ENCODE results near the gene MEIS2.

DNA sequence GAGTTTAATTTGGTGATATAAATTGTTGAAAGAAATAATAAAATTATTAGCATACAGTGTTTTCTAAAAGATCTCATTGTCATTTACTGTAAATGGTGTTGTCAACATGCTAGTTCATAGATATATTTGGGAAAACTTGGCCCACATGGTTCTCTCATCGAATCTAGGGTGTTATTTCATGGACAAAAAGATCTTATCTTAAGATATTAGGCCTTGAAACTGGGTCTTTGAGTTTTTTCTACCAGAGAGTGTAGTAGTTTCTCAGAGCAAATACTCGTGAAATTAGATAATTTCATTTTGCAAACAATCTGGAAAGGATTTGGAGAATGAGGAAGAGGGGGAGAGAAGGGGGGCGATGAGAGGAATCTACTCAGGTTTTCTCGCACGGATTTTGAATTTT lies 107.9 kb downstream of the MEIS2 start:
- no peak for TF ChIP-seq CTCF (CRISPR knock-in tag; IDR thresholded peaks at IDR 0.05)
- TF ChIP-seq ZNF317 (CRISPR knock-in tag; IDR thresholded peaks at IDR 0.05): no peak
- TF ChIP-seq POLR2G (IDR thresholded peaks at IDR 0.05; ENCODE audit: low read depth, low read length): no peak
- TF ChIP-seq ZKSCAN1 (IDR thresholded peaks at IDR 0.05; ENCODE audit: low read length): no peak
- TF ChIP-seq, protein P1, sequence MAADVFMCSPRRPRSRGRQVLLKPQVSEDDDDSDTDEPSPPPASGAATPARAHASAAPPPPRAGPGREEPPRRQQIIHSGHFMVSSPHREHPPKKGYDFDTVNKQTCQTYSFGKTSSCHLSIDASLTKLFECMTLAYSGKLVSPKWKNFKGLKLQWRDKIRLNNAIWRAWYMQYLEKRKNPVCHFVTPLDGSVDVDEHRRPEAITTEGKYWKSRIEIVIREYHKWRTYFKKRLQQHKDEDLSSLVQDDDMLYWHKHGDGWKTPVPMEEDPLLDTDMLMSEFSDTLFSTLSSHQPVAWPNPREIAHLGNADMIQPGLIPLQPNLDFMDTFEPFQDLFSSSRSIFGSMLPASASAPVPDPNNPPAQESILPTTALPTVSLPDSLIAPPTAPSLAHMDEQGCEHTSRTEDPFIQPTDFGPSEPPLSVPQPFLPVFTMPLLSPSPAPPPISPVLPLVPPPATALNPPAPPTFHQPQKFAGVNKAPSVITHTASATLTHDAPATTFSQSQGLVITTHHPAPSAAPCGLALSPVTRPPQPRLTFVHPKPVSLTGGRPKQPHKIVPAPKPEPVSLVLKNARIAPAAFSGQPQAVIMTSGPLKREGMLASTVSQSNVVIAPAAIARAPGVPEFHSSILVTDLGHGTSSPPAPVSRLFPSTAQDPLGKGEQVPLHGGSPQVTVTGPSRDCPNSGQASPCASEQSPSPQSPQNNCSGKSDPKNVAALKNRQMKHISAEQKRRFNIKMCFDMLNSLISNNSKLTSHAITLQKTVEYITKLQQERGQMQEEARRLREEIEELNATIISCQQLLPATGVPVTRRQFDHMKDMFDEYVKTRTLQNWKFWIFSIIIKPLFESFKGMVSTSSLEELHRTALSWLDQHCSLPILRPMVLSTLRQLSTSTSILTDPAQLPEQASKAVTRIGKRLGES (CRISPR knock-in tag; IDR thresholded peaks at IDR 0.05; ENCODE audit: borderline replicate concordance): no peak
- no peak for TF ChIP-seq CHD4 (IDR thresholded peaks at IDR 0.05; ENCODE audit: borderline replicate concordance, low read length)
- TF ChIP-seq ARID2 (CRISPR knock-in tag; IDR thresholded peaks at IDR 0.05; ENCODE audit: borderline replicate concordance): no peak
- TF ChIP-seq U2AF2 (IDR thresholded peaks at IDR 0.05; ENCODE audit: low read depth, low read length): no peak
- TF ChIP-seq NFE2L1 (CRISPR knock-in tag; IDR thresholded peaks at IDR 0.05; ENCODE audit: borderline replicate concordance): no peak
- no peak for TF ChIP-seq PCBP2 (optimal IDR thresholded peaks at IDR 0.05; ENCODE audit: low read depth, low read length, poor library complexity, severe bottlenecking)
- TF ChIP-seq SRF (IDR thresholded peaks at IDR 0.05; ENCODE audit: low read depth, low read length): no peak
- TF ChIP-seq, protein P2, sequence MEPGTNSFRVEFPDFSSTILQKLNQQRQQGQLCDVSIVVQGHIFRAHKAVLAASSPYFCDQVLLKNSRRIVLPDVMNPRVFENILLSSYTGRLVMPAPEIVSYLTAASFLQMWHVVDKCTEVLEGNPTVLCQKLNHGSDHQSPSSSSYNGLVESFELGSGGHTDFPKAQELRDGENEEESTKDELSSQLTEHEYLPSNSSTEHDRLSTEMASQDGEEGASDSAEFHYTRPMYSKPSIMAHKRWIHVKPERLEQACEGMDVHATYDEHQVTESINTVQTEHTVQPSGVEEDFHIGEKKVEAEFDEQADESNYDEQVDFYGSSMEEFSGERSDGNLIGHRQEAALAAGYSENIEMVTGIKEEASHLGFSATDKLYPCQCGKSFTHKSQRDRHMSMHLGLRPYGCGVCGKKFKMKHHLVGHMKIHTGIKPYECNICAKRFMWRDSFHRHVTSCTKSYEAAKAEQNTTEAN (CRISPR knock-in tag; conservative IDR thresholded peaks at IDR 0.05): no peak
- no peak for TF ChIP-seq EZH2 (conservative IDR thresholded peaks at IDR 0.05; ENCODE audit: low read depth, low read length)

Measured in HepG2 (cell line).